NCI-H524 (cell line): ENCODE measurements around the gene GIT2.
"Not testable (repeated sequence)": the region's sequence is repeated elsewhere in the genome, so short reads cannot be mapped to it uniquely, and the experiment has no call there.

Experiments used
- DNase-seq, 2 experiments: peaks; one replicate each; lab custom pipeline; 2025; lab: John Stamatoyannopoulos, UW

Gene GIT2

DNA sequence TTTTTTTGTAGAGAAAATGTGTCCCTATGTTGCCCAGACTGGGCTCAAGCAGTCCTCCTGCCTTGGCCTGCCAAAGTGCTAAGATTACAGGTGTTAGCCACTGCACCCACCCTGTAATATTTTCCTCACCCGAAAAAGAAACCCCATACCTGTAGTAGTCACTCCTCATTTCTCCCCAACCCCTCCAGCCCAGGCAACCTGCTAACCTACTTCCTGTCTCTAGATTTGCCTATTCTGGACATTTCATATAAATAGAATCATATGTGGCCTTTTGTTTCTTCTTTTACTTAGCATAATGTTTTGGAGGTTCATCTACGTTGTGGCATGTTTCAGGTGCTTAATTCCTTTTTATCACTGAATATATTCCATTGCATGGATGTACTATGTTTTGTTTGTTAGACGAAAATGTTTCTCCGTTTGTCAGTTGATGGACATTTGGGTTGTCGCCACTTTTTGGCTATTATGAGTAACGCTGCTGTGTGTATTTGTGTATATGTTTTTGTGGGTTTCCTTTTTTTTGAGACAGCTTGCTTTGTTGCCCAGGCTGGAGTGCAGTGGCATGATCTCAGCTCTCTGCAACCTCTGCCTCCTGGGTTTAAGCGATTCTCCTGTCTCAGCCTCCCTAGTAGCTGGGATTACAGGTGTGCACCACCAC lies 9.3 kb upstream of the GIT2 start:
- no peak for DNase-seq

DNA sequence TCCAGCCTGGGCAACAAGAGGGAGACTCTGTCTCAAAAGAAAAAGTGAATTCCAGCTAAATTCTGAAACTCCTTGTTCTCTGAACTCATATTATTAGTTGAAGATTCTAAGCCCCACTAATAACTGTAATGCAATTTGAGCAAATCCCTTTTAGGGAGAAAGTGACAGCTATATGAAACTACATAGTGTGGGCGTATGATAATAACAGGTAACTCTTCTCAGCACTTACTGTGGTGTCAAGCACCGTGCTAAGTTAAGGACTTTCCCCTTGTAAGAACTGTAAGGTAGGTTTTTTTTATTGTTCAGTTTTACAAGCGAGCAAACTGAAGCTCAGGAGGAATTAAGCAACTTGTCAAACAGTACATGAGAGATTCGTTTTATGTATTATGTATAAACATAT lies 8.4 kb upstream of the GIT2 start:
- no peak for DNase-seq

DNA sequence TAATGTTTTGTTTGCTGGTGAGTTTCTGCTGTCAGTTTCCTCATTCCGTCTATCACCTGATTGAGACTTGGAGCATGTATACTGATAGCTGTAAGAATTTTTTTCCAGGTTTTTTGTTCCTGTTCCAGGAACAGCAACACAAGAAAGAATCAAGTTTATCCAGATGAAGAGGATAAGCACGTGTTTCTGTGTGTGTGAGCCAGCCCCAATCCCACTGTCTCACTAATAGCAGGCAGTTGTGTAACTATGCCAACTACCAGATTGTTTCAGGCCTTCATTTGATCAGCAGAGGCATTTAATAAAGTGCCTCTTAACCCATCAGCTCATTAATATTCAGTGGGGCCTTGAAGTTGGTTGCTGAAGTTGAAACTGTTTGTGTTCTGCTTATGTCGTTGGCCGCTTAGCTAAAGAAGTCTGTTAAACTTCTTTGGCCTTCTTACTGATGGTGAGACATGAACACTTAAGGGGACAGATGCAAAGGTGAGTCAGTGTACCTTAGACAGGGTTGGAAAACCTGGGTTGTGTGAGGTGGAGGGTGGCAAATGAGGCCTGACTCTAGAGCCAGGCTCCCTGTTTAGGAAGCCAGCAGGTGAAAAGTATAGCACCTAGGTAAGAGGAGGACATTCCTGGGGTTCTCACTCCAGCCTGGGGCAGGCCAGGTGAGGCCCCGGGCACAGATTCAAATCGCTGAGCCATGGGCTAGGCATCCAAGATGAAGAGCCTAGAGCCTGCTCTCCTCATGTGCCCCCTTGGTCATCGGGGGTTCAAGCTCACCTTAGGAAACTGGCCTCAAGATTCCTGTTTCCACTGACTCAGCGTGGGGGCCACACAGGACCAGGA lies 6.7 kb upstream of the GIT2 start:
- no peak for DNase-seq

DNA sequence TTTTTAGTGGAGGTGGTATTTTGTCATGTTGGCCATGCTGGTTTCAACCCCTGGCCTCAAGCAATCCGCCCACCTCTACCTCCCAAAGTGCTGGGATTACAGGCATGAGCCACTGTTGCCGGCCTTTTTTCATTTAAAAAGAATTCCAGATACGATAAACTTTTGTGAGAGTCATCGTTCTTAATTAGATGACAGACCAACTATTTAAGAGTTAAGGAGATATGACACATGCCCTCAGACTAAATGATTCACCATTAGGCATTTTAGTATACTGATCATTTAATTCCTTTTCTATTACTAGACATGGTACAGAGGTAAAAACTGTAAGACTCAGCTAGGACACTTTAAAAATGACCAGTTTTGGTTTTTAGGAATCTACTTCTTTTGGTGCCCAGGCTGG lies 5.4 kb upstream of the GIT2 start:
- DNase-seq, result no peak

DNA sequence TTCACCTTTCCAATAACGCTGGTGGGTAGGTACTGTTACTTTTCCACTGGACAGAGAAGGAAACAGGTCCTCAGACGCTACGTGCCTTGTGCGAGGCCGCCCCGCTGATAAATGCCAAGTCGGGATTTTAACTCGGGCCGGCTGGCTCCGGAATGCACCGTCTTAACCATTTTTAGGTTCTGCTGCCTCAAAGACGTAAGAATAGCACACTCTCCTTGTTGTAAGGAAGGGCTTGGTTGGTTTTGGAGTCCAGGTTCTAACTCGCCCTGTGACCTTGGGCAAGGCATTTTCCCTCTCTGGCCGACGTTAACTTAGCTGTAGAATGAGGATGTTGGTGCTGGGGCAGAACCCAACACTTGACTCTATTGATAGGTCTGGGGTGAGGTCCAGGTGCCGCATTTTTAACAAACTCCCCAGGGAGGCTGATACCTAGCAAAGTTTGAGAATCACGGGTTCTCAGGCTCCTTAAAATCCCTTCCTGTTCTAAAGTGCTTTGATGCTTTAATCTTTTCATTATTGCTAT lies 3.9 kb upstream of the GIT2 start:
- peak in 1 of 2 experiments; percentile 12 for DNase-seq

DNA sequence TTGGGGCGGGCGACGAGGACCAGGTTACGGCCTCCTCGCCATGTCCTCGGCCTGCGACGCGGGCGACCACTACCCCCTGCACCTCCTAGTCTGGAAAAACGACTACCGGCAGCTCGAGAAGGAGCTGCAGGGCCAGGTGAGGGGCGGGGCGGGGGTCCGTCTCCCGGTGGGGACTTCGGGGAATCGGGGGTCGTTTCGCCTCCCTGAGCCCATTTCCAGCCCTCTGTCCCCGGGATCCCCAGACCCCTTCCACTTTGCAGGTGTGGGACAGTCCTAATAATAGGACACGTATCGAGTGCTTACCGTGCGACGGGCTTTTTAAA lies 3.4 kb upstream of the GIT2 start:
- DNase-seq, result no peak

DNA sequence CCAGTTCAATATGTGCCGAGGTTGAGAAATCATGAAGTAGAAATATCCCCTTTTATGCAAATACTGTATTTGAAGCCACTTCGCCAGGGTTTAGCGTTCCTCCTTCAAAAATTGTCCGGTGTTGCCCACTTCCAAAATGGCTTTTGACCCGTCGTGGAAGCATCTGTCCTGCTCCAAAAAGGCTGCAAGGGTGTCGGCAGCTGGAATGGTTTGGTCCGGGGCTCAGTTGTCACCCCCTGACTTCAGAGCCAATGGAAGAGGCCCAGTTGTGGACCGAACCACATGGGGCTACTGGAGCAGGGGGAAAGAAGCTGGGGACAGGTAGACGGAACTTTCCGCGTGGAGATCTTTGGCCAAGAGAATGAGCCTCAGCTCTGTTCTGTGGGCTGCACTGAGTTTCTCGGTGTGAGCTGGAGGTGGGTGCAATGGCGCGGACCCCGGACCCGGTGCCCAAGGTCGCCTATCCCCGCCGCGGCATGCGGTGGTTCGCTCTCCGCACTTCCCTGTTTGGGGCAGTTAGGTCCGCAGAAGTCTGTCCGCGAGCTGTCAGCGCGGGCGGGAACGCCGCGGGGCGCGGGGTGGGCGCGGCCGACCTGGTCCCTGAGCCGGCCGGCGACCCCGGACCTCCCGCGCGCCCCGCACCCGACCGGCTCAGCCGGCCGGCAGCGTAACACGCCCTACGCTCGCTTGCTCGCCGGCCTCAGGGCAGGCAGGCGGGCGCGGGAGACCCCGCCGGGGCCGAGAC lies 2.9 kb upstream of the GIT2 start, which contains the start of gene ANKRD13A:
TSS of gene ANKRD13A (plus strand) at position 527 of the 745 bp plus-strand sequence. CDS start 259 bp downstream, outside the sequence.
- DNase-seq, result peak; percentile 70 to 90

DNA sequence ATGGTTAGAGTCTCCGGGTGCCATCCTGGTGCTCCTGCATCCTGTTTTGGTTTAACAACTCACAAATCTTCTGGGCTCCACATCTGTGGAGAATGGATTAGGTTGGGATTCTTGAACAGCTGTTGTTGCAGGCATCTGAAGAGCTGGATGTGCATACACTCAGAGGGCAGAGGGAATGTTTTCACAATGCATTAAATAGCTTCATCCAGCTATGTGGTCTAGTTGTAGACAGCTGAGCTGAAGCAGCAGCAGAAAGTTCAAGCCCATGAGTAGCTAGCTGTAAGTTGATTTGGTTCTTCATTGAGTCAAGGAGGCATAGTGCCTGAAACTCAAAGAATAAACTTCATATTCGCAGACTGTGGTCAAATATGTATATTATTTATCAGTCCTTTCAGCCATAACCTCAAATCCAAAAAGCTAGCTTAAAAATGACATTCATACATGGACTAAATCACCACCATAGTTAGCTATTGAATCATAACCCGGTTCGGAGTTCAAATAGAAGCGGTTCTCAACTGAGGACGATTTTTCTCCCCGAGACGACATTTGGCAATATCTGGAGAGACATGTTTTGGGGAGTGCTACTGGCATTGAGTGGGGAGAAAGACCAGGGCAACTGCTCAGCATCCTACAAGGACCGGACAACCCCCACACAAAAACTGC lies 2.2 kb upstream of the GIT2 start:
- peak in 1 of 2 experiments; percentile 56 for DNase-seq

DNA sequence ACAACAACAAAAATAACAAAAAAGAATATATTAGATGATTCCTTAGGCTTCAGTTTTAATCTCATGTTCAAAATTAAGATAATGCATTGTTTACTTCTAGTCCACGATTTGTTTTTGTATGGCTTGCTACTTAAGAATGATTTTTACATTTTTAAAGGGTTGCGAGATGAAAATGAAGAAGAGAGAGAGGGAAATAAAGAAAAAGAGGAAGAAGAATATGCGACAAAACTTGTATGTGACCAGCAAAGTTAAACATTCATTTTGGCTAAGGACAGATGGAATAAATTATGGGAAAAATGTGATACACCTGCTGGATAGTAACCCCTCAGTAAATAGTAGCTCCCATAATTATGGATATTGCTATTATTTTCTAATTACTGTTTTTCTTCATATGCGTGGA lies 1.2 kb upstream of the GIT2 start:
- DNase-seq, result no peak

DNA sequence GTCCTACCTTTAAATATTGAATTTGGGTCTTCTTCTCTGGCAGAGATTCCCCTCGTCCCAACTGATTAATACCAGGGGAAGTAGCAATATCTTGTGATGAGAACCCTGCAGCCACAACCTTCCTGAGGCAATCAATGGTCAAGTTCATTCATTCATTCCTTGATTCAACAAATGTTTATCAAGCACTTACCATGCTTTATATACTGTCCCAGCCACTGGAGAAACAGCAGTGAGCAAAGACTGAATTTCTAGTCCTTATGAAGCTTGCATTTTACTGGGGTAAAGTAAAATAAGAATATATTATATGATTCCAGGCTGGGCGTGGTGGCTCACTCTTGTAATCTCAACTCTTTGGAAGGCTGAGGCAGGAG lies 300 bp upstream of the GIT2 start:
- DNase-seq, result no peak

DNA sequence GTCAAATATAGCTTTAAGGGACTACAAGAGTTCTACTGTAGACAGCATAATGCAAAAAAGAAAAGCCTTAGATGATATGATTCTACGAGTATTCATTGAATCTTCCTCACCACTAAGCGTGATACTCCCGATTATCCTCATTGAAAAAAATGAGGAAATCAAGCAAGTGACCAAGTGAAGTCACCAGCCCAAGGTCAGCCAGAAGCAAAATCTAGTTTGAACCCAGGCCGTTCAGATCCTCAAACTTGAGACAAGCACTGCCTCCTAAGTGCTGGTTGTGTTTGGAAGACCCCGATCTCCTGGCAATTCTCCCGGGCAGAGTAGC lies 845 bp downstream of the GIT2 start:
- no peak for DNase-seq

DNA sequence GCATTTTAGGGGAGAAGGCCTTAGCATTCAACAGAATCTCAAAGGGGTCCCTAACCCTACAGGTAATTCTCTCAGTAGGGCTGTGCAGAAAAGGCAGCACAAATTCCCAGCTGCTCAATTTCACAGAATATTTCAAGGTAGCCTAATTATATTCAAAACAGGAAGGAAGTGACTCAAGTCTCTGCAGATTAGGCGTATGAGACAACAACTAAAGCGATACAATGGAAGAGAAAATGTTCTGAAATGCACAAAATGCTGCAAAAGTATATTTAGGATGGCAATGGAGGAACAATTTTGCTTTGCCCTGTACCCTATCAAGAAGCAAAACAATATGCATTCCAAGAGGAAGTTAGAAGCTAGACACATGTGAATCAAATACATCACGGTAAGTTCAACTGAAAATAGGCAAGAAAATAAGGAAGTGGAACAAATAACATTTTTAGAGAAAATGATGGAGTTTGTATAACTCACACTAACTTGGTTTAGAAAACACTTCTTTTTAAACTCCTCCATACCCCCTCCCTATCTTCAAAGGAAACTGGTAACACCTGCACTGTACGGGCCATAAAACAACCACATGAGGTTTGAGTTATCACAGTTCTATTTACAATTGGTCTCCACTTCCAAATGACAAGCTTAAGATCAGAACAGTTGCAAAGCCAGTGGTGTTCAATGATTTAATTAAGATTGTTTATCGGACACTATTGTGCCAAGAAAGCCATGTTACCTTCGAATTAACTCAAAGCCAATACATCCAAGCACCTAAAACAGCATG lies 1.6 kb downstream of the GIT2 start:
- no peak for DNase-seq

DNA sequence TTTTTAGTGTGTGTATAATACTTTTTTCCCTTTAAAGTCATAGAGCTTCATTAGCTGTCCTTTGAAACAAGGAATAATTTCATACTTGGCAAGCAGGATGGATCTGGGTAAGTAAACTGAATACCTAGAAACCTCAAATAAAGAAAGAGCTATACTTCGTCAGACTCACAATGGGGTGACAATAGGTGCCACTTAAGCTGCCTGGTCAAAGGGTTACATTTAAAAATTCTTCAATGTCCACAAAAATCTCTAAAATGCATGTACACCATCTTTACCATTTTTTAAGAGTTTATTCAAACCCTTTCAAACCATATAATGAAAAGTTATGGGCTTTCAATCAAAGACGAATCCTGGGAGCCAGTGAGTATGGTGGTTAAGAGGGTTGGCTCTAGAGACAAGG lies 3.1 kb downstream of the GIT2 start:
- no peak for DNase-seq

DNA sequence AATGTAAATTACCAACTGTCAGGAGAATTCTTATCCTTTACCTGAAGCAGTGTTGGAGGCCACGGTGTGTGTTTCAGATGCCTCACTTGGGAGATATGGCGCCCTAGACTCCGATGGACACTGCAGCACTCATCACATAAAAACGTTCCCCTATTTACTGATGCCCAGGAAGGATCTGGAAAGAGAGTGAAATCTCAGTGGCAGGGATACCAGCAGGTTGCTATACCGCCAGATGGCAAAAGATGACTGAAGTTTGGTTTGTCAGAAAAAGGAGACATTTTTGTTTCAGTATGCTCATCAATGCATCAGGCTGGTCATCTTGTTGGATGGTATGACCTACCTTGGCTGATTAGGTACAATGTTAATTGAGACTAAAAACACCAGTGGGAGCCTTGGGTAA lies 4.6 kb downstream of the GIT2 start:
- DNase-seq, result no peak

DNA sequence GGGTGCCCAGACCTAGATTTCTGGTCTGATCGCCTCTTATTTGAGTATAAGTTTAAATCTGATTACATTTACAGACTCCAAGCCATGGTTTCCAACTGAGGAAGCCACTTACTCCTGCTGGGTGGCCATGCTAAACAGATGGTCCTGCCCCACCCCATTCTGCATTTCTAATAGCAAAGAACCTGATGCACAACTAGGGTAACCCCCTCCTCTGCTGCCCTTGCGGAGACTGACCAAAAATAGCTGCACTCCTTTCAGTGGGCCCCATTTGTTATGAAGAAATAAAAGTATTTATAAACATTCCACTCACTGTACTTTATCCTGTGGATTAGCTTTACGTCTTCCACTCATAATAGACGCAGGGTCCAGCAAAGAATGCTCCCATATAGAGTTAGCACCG lies 6.8 kb downstream of the GIT2 start:
- peak in 1 of 2 experiments; percentile 39 for DNase-seq

DNA sequence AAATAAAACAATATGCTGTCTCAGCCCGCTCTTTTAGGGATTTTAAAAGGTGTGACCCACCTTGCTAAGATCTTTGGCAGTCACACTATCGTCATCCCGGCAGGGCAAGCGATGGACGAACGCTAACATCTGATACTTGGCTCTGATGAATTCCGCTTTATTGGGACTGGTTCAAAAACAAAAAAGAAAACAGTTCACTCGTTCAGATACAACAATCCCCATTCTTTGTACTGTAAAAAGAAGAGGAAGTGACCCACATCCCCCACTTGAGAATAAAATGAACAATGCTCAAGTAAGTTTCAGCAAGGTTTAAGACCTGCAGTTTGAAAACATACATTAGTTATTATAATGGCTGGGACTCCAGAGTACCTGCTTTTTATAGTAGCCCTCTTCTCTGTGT lies 7.3 kb downstream of the GIT2 start:
- DNase-seq, result no peak

DNA sequence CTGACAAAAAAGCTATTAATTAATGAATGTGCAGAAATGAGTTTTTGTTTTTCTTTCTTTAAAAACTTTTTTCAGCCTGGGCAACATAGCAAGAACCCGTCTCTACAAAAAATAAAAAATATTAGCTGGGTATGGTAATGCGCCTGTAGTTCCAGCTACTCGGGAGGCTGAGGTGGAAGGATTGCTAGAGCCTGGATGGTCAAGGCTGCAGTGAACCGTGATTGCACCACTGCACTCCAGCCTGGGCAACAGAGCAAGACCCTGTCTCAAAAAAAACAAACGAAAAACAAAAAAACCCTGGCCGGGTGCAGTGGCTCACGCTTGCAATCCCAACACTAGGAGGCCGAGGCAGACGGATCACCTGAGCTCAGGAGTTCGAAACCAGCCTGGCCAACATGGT lies 7.9 kb downstream of the GIT2 start:
- no peak for DNase-seq

DNA sequence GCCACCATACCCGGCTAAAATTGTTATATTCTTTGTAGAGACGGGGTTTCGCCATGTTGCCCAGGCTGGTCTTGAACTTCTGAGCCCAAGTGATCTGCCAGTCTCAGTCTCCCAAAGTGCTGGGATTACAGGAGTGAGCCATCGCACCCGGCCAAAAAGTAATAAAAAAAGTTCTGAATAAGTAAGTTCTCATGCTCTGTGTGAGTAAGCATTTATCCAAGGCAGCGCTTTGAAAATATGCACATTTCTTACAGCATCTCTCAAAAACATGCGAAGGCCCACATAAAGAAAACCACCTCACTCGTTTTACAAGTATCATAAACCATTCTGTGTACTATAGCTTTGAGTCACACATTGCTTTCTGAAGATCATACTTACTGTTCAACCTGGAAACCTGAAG lies 8.6 kb downstream of the GIT2 start:
- DNase-seq, result no peak

DNA sequence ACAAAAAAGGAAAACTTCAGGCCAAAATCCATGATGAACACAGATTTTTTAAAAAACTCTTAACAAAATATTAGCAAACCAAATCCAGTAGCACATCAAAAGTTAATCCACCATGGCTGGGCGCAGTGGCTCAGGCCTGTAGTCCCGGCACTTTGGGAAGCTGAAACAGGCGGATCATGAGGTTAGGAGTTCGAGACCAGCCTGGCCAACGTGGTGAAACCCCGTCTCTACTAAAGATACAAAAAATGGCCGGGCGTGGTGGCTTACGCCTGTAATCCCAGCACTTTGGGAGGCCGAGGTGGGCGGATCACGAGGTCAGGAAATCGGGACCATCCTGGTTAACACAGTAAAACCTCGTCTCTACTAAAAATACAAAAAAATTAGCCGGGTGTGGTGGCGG lies 9.9 kb downstream of the GIT2 start:
- not testable (repeated sequence) for DNase-seq

DNA sequence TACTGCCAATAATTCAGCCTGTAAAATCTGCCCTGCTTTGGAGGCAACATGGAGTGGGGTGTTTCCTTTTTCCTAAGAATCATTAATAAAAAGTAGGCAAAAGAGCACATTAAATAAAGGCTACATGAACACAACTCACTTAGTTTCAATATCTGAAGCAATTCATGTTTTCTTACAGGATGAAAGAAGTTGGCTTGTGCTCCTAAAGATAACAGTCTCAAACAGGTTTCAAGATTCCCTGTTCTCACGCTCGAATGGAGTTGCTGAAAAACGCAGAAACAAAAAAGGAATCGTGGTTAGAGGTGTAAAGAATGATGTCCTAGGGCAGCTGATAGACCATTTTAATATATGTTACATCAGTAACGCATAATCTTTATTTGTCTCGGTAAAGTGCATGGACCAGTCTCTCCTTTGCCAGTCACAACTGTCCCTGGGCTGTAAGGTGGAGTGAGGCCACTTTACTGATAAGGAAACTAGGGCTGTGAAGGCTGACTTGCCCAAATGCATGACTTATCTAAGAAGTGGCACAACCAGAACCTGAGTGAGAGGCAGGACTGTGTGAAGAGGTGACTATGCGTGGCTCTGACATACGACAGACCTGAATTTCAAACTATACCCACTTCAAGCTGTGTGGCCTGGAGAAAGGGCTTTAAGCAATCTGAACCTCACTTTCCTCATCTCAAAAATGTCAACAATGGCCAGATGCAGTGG lies 12.6 kb downstream of the GIT2 start:
- no peak for DNase-seq

DNA sequence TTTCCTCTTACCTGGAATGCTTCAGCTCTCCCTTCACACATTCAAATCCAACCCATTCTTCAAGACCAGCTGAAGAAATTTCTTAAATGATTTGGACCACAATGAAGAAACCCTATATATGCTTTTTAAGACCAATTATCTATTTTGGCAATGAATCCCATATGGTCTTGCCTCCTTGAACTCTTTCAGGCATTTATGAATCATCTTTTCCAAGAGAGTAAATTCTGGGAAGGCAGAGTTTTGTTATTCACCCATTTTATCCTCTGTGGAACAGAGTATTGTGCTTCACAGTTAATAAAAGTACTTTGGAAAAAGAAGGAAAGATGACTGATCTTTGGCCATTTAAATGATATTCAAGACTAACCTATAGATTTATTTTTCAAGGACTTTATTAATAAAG lies 14.0 kb downstream of the GIT2 start:
- no peak for DNase-seq
